Liver (tissue), 9 donors: ENCODE measurements around the gene VWCE. TPM values are rescaled to one million over a fixed set of nuclear protein-coding genes. Genes with fewer than 3 reads are reported as not detected.

Source experiments
- DNase-seq: peaks from one replicate; pipeline ENCODE4 v3.0.0-alpha.2; 2017; ENCODE audit warnings: low spot score
- H3K27ac ChIP-seq, 2 donors: one replicate each; pipeline ENCODE4 v1.7.0; 2013; ENCODE audit warnings: inconsistent platforms in 2 of 2, low read length in 2 of 2, control low read depth in 1 of 2, low read depth in 1 of 2, mild to moderate bottlenecking in 1 of 2
- H3K27me3 ChIP-seq, 4 donors: one replicate each; pipeline versions ENCODE4 v1.6.1 to v1.7.0; 2013; ENCODE audit warnings: low read length in 3 of 4, inconsistent platforms in 1 of 4, mild to moderate bottlenecking in 1 of 4, moderate library complexity in 1 of 4; ENCODE audit not compliant: control insufficient read depth in 4 of 4, insufficient read depth in 4 of 4
- H3K36me3 ChIP-seq, 4 donors: one replicate each; pipeline versions ENCODE4 v1.6.1 to v1.7.0; 2013; ENCODE audit warnings: low read length in 3 of 4, mild to moderate bottlenecking in 3 of 4, low read depth in 1 of 4, moderate library complexity in 1 of 4; ENCODE audit not compliant: control insufficient read depth in 4 of 4, insufficient read depth in 3 of 4
- H3K4me1 ChIP-seq, 4 donors: one replicate each; pipeline versions ENCODE4 v1.6.1 to v1.7.0; 2013; ENCODE audit warnings: low read length in 3 of 4, mild to moderate bottlenecking in 3 of 4, moderate library complexity in 1 of 4; ENCODE audit not compliant: control insufficient read depth in 4 of 4, insufficient read depth in 4 of 4
- H3K4me3 ChIP-seq, 3 donors: one replicate each; pipeline versions ENCODE4 v1.6.1 to v1.7.0; 2013; ENCODE audit warnings: low read length in 3 of 3, control low read depth in 1 of 3, low read depth in 1 of 3, mild to moderate bottlenecking in 1 of 3
- H3K9ac ChIP-seq, 2 donors: one replicate each; pipeline ENCODE4 v1.7.0; 2013; ENCODE audit warnings: low read length in 2 of 2, mild to moderate bottlenecking in 2 of 2, moderate library complexity in 2 of 2, control low read depth in 1 of 2, low read depth in 1 of 2
- H3K9me3 ChIP-seq, 4 donors: one replicate each; pipeline versions ENCODE4 v1.6.1 to v1.7.0; 2013; ENCODE audit warnings: low read length in 3 of 4; ENCODE audit not compliant: control insufficient read depth in 4 of 4
- ATF3 ChIP-seq: IDR thresholded peaks from 2 replicates; pipeline ENCODE4 v1.6.1; 2016; ENCODE audit warnings: antibody characterized with exemption
- CTCF ChIP-seq: fragments of 150-350 bp; IDR thresholded peaks from 2 replicates; pipeline ENCODE4 v1.5.1; 2017; ENCODE audit warnings: improper control_type of control experiment, low read depth, low read length; ENCODE audit not compliant: missing input control
- EGR1 ChIP-seq, 2 donors: IDR thresholded peaks; 2 replicates each; pipeline ENCODE4 v1.6.1; 2016 to 2018; ENCODE audit warnings: antibody characterized with exemption in 2 of 2, low read depth in 2 of 2
- FOXA1 ChIP-seq: IDR thresholded peaks from 2 replicates; pipeline ENCODE4 v1.6.1; 2016; ENCODE audit warnings: antibody characterized with exemption
- FOXA2 ChIP-seq: IDR thresholded peaks from 2 replicates; pipeline ENCODE4 v1.6.1; 2016; ENCODE audit warnings: antibody characterized with exemption
- GABPA ChIP-seq, 2 donors: IDR thresholded peaks in 1 of 2; conservative IDR thresholded peaks in 1 of 2; 2 replicates each; pipeline ENCODE4 v1.6.1; 2016; ENCODE audit warnings: antibody characterized with exemption in 2 of 2, mild to moderate bottlenecking in 1 of 2, moderate library complexity in 1 of 2
- HNF4A ChIP-seq, 2 donors: conservative IDR thresholded peaks; 2 replicates each; pipeline ENCODE4 v1.6.1; 2016; ENCODE audit warnings: antibody characterized with exemption in 2 of 2, mild to moderate bottlenecking in 2 of 2
- HNF4G ChIP-seq: IDR thresholded peaks from 2 replicates; pipeline ENCODE4 v1.6.1; 2016; ENCODE audit warnings: antibody characterized with exemption
- JUND ChIP-seq, 2 donors: IDR thresholded peaks; 2 replicates each; pipeline ENCODE4 v1.6.1; 2016; ENCODE audit warnings: antibody characterized with exemption in 2 of 2
- MAX ChIP-seq: IDR thresholded peaks from 2 replicates; pipeline ENCODE4 v1.6.1; 2016; ENCODE audit warnings: antibody characterized with exemption
- NR2F2 ChIP-seq: IDR thresholded peaks from 2 replicates; pipeline ENCODE4 v1.6.1; 2016; ENCODE audit warnings: antibody characterized with exemption
- RAD21 ChIP-seq, 2 donors: IDR thresholded peaks; 2 replicates each; pipeline ENCODE4 v1.6.1; 2016; ENCODE audit warnings: antibody characterized with exemption in 2 of 2, mild to moderate bottlenecking in 2 of 2
- REST ChIP-seq: IDR thresholded peaks from 2 replicates; pipeline ENCODE4 v1.6.1; 2016; ENCODE audit warnings: antibody characterized with exemption, mild to moderate bottlenecking
- RXRA ChIP-seq, 2 donors: IDR thresholded peaks; 2 replicates each; pipeline ENCODE4 v1.6.1; 2017 to 2018; ENCODE audit warnings: antibody characterized with exemption in 2 of 2, mild to moderate bottlenecking in 1 of 2
- SP1 ChIP-seq: IDR thresholded peaks from 2 replicates; pipeline ENCODE4 v1.6.1; 2018; ENCODE audit warnings: antibody characterized with exemption, mild to moderate bottlenecking
- TAF1 ChIP-seq: conservative IDR thresholded peaks from 2 replicates; pipeline ENCODE4 v1.6.1; 2016; ENCODE audit warnings: antibody characterized with exemption, mild to moderate bottlenecking
- YY1 ChIP-seq: IDR thresholded peaks from 2 replicates; pipeline ENCODE4 v1.6.1; 2016; ENCODE audit warnings: antibody characterized with exemption, mild to moderate bottlenecking
- ZBTB33 ChIP-seq: IDR thresholded peaks from 2 replicates; pipeline ENCODE4 v1.6.1; 2016; ENCODE audit warnings: antibody characterized with exemption
- WGBS: extraction: QIAGEN DNeasy Blood & Tissue Kit; methylation state at CpG from one replicate; pipeline ENCODE4 v1.1.7; 2013; 5-methylcytosine and 5-hydroxymethylcytosine counted together
- polyA plus RNA-seq, 2 donors: library from polyadenylated mRNA; stranded (reverse) in 1 of 2; unstranded in 1 of 2; fragments of 200-250 nt in 1 of 2; fragments of >200 nt in 1 of 2; fragmentation: Nextera tagmentation in 1 of 2; extraction: Ambion mirVana in 1 of 2; gene quantifications; one replicate each; pipeline versions ENCODE4 v1.2.1 to v1.2.3, GENCODE V29; 2013 to 2015
- total RNA-seq, 2 donors: library from RNA; depleted of rRNA; stranded (reverse); fragments of >200 nt; gene quantifications; one replicate each; pipeline ENCODE4 v1.2.3, GENCODE V29; 2014
- donor health status: healthy.
- donor health status: healthy.
- donor health status: healthy.
- donor health status: healthy.
- donor health status: healthy.

Gene VWCE
- total and polyA plus RNA-seq, 4 donors, result 1.9 to 6.0 (median 2.7) TPM

- H3K27me3 ChIP-seq, result no peaks in the 10 kb centered on the region
- peaks cover 0 to 5% (median 0%) of the 10 kb centered on the region in 4 donors for H3K36me3 ChIP-seq
- 90% methylated on average over 14 of the region's 14 CpGs for WGBS
- no peaks in the 10 kb centered on the region for H3K4me1 ChIP-seq
- DNase-seq, result peak; percentile 80
- TF ChIP-seq MAX, result no peak
- no peak for TF ChIP-seq HNF4A (conservative IDR thresholded peaks at IDR 0.05)
- TF ChIP-seq ATF3, result no peak
- no peaks in the 10 kb centered on the region for H3K9me3 ChIP-seq
- H3K27ac ChIP-seq, result no peak overlapping the region
- no peak overlapping the region for H3K9ac ChIP-seq
- H3K4me3 ChIP-seq, result no peak overlapping the region
These were observed 7.7 kb downstream of the VWCE start for GRCh38 chr11:61287338-61287977.

- Histone ChIP-seq H3K27ac (no peak overlapping the region), H3K36me3 (peaks cover 0 to 5% (median 0%) of the 10 kb centered on the region in 4 donors), H3K9me3 (no peaks in the 10 kb centered on the region), H3K4me1 (peaks cover 0 to 2% (median 0%) of the 10 kb centered on the region in 4 donors), H3K4me3 (no peak overlapping the region), H3K27me3 (no peaks in the 10 kb centered on the region), H3K9ac (no peak overlapping the region)
- TF ChIP-seq RXRA (IDR thresholded peaks at IDR 0.05) (no peak), HNF4G (no peak), JUND (IDR thresholded peaks at IDR 0.05) (no peak), YY1 (no peak), FOXA2 (no peak), MAX (no peak), REST (no peak), RAD21 (IDR thresholded peaks at IDR 0.05) (no peak), SP1 (no peak), ZBTB33 (no peak), HNF4A (conservative IDR thresholded peaks at IDR 0.05) (no peak), GABPA (IDR thresholded peaks at IDR 0.05 in 1 of 2, conservative IDR thresholded peaks at IDR 0.05 in 1 of 2) (no peak), FOXA1 (no peak), CTCF (no peak), NR2F2 (no peak), EGR1 (IDR thresholded peaks at IDR 0.05; ENCODE audit: low read depth in 2 of 2) (no peak), TAF1 (no peak)
- WGBS, result 87% methylated on average over 4 of the region's 4 CpGs
- DNase-seq, result no peak
These were observed 11.5 kb downstream of the VWCE start for GRCh38 chr11:61283613-61284012.
